Skeletal muscle tissue (tissue), 4 donors: ENCODE measurements around the gene FAM120B. TPM values are rescaled to one million over a fixed set of nuclear protein-coding genes. Genes with fewer than 3 reads are reported as not detected.

ENCODE experiments used
- H3K27ac ChIP-seq: one replicate; pipeline ENCODE4 v1.7.0; 2013; ENCODE audit warnings: mild to moderate bottlenecking, low read depth, low read length, inconsistent platforms
- H3K27me3 ChIP-seq, 3 donors: one replicate each; pipeline ENCODE4 v1.7.0; 2013; ENCODE audit warnings: low read length in 3 of 3; ENCODE audit not compliant: control insufficient read depth in 3 of 3, insufficient read depth in 3 of 3
- H3K36me3 ChIP-seq, 3 donors: one replicate each; pipeline ENCODE4 v1.7.0; 2013; ENCODE audit warnings: low read length in 3 of 3; ENCODE audit not compliant: control insufficient read depth in 3 of 3, insufficient read depth in 3 of 3
- H3K4me1 ChIP-seq, 3 donors: one replicate each; pipeline ENCODE4 v1.7.0; 2013; ENCODE audit warnings: low read length in 3 of 3, mild to moderate bottlenecking in 3 of 3; ENCODE audit not compliant: control insufficient read depth in 3 of 3, insufficient read depth in 3 of 3
- H3K4me3 ChIP-seq, 3 donors: one replicate each; pipeline ENCODE4 v1.7.0; 2013; ENCODE audit warnings: low read length in 3 of 3
- H3K9ac ChIP-seq, 3 donors: one replicate each; pipeline ENCODE4 v1.7.0; 2013; ENCODE audit warnings: low read length in 3 of 3, mild to moderate bottlenecking in 3 of 3, moderate library complexity in 2 of 3, low read depth in 1 of 3
- H3K9me3 ChIP-seq, 3 donors: one replicate each; pipeline ENCODE4 v1.7.0; 2013; ENCODE audit warnings: low read length in 3 of 3; ENCODE audit not compliant: control insufficient read depth in 3 of 3
- total RNA-seq: library from RNA; depleted of rRNA; stranded (reverse); fragments of >200 nt; gene quantifications from one replicate; pipeline ENCODE4 v1.2.3, GENCODE V29; 2014
- donor health status: Osteomylitis.

The FAM120B gene
- total RNA-seq, 1 donor from 2014 or later: 33.9 TPM

GRCh38 chr6:170279977-170280688 lies 26.4 kb upstream of the FAM120B start:
- Histone ChIP-seq H3K9ac (peak overlapping the region; percentile 65 to 90 (median 77)), H3K4me1 (peaks cover 23 to 32% (median 29%) of the 10 kb centered on the region in 3 donors)

GRCh38 chr6:170280689-170281045 lies 25.9 kb upstream of the FAM120B start:
- H3K4me1 ChIP-seq: peaks cover 20 to 30% (median 24%) of the 10 kb centered on the region in 3 donors
- H3K36me3 ChIP-seq: peaks cover 3 to 14% (median 13%) of the 10 kb centered on the region in 3 donors
- no peaks in the 10 kb centered on the region for H3K9me3 ChIP-seq
- H3K4me3 ChIP-seq: peak overlapping the region; percentile 72 to 79 (median 75)
- H3K27ac ChIP-seq: peak overlapping the region; percentile 75
- peaks cover 0 to 6% (median 0%) of the 10 kb centered on the region in 3 donors for H3K27me3 ChIP-seq
- H3K9ac ChIP-seq: peak overlapping the region; percentile 65 to 90 (median 77)

More at GRCh38 chr6:170279977-170280688, 26.4 kb upstream of the FAM120B start:
- H3K27me3 ChIP-seq: peaks cover 0 to under 1% (median 0%) of the 10 kb centered on the region in 3 donors
- H3K9me3 ChIP-seq: no peaks in the 10 kb centered on the region
- peak overlapping the region; percentile 72 to 79 (median 75) for H3K4me3 ChIP-seq
- H3K36me3 ChIP-seq: peaks cover 3 to 13% (median 11%) of the 10 kb centered on the region in 3 donors
- peak overlapping the region; percentile 75 for H3K27ac ChIP-seq

- Histone ChIP-seq H3K27ac (no peak overlapping the region), H3K27me3 (peaks cover 0 to 9% (median 0%) of the 10 kb centered on the region in 3 donors), H3K9me3 (no peaks in the 10 kb centered on the region), H3K36me3 (peaks cover 3 to 14% (median 13%) of the 10 kb centered on the region in 3 donors), H3K4me1 (peaks cover 13 to 24% (median 15%) of the 10 kb centered on the region in 3 donors), H3K4me3 (no peak overlapping the region), H3K9ac (no peak overlapping the region)
Observed at GRCh38 chr6:170281331-170282292, 24.9 kb upstream of the FAM120B start.

GRCh38 chr6:170282512-170283158 lies 23.9 kb upstream of the FAM120B start:
- Histone ChIP-seq H3K27ac (no peak overlapping the region), H3K27me3 (peaks cover 0 to 12% (median 8%) of the 10 kb centered on the region in 3 donors), H3K9me3 (no peaks in the 10 kb centered on the region), H3K36me3 (peaks cover 3 to 14% (median 13%) of the 10 kb centered on the region in 3 donors), H3K9ac (no peak overlapping the region), H3K4me3 (no peak overlapping the region), H3K4me1 (peaks cover 16 to 30% (median 17%) of the 10 kb centered on the region in 3 donors)

- peaks cover 6 to 20% (median 13%) of the 10 kb centered on the region in 3 donors for H3K27me3 ChIP-seq
- no peaks in the 10 kb centered on the region for H3K9me3 ChIP-seq
- no peak overlapping the region for H3K4me3 ChIP-seq
- H3K4me1 ChIP-seq: peaks cover 22 to 34% (median 22%) of the 10 kb centered on the region in 3 donors
- H3K27ac ChIP-seq: no peak overlapping the region
- H3K9ac ChIP-seq: no peak overlapping the region
- H3K36me3 ChIP-seq: peaks cover 4 to 14% (median 13%) of the 10 kb centered on the region in 3 donors
Observed at GRCh38 chr6:170283212-170284081, 23.1 kb upstream of the FAM120B start.

- no peak overlapping the region for H3K4me3 ChIP-seq
- peaks cover 10 to 27% (median 20%) of the 10 kb centered on the region in 3 donors for H3K27me3 ChIP-seq
- H3K9me3 ChIP-seq: no peaks in the 10 kb centered on the region
- no peak overlapping the region for H3K9ac ChIP-seq
- H3K36me3 ChIP-seq: peaks cover 4 to 14% (median 13%) of the 10 kb centered on the region in 3 donors
- H3K4me1 ChIP-seq: peaks cover 26 to 40% (median 26%) of the 10 kb centered on the region in 3 donors
- no peak overlapping the region for H3K27ac ChIP-seq
Observed at GRCh38 chr6:170284126-170284773, 22.3 kb upstream of the FAM120B start.

GRCh38 chr6:170284866-170285469 lies 21.6 kb upstream of the FAM120B start:
- Histone ChIP-seq H3K36me3 (peaks cover 4 to 14% (median 13%) of the 10 kb centered on the region in 3 donors), H3K9ac (no peak overlapping the region), H3K27ac (no peak overlapping the region), H3K9me3 (no peaks in the 10 kb centered on the region), H3K4me1 (peaks cover 22 to 37% (median 23%) of the 10 kb centered on the region in 3 donors), H3K27me3 (peaks cover 13 to 34% (median 25%) of the 10 kb centered on the region in 3 donors), H3K4me3 (no peak overlapping the region)

DNA sequence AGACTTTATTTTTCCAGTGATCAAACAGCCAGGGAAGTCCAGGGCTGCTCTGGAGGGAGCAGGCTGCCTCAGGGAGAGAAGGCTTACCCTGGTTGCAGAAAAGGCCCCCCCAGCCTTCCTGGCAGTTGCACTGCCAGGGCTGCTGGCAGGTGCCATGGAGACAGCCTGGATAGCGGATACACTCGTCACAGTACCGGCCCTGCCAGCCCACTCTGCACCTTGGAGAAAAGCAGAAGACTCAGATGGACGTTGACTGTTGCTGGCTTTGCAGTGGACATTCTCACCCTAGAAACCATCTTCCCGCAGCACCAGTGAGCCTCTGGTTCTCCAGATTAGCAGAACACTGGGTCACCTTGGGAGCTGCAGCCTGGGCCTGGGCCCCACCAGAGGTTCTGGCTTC lies 21.1 kb upstream of the FAM120B start:
- Histone ChIP-seq H3K27me3 (peaks cover 13 to 38% (median 25%) of the 10 kb centered on the region in 3 donors), H3K4me1 (peaks cover 20 to 32% (median 22%) of the 10 kb centered on the region in 3 donors), H3K27ac (no peak overlapping the region), H3K36me3 (peaks cover 4 to 14% (median 13%) of the 10 kb centered on the region in 3 donors), H3K4me3 (no peak overlapping the region), H3K9me3 (no peaks in the 10 kb centered on the region), H3K9ac (no peak overlapping the region)
